Measurements from ENCODE around the gene FGFR2.

The FGFR2 gene

DNA sequence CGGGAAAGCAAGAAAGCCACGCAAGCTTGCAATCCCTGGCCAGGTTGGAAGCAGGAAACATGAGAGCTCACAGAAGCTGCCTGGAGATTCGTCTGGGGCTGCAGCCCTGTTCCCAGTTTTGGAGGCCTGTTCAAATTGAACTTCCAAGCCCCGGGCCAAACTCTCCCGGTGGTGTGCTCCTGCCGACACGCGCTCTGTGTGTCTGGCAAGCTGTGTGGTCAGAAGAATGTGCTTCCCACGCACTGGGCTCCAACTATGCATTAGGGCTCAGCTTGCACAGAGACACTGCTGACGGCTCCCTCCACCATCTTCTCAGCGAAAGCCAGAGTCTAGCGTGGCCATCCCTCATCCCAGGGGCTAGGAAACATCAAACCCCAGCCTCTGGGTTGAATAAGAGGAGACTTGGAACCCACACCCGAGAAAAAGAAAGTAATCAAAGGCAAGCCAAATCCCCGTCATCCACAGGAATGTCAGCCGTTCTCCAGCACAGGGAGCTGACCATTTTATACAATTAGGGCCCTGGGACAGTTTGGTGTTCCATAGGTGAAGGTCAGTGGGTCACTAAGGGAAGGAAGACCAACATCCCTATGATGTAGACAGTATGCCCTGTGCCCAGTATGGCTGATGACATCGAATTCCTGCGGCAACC, 107.2 kb downstream of the FGFR2 start:
- H3K4me1 ChIP-seq, result no peaks in the 10 kb centered on the region
- H3K36me3 ChIP-seq (replicated peaks), result peaks cover 58% of the 10 kb centered on the region
- no peak overlapping the region for H3K4me3 ChIP-seq
- H3K9me3 ChIP-seq, result no peaks in the 10 kb centered on the region
- H3K27me3 ChIP-seq (ENCODE audit: low read depth), result no peaks in the 10 kb centered on the region
- in situ Hi-C loops (cut with MboI; ENCODE audit: low sequenced_read_pairs), result no loop called here
- no peak for DNase-seq (ENCODE audit: low spot score in 2 of 2)

DNA sequence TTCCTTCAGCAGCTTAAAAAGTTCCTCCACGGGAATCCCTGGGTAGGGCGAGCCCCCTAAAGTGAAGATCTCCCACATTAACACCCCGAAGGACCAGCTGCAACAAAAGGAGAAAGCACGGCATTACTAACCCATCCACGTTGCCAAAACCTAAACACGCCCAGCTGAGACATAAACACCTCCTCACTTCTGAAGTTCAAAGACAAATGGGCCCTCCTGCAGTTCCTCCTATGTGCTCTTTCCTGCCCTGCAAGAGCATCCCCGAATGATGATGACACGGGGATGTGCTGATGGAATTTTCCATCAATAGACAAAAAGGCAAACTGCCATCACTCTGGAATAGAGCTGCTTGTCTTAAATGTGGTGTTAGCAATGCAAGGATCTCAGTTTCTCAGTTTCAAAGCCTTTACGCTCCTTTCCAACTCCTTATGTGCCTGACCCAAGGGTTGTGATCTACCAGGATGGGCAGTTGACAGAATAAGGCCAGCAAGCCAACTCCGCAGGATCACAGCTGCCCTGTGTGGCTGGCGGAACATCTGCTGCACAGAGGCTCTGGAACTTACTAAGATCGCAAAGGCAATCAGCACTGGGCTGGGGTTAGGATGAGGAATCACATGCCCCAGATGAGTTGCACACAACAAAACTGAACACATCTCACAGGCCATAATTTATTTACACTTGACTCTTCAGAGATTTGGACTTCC, 112.7 kb downstream of the FGFR2 start:
- peaks cover 14% of the 10 kb centered on the region for H3K4me1 ChIP-seq
- no peaks in the 10 kb centered on the region for H3K27me3 ChIP-seq (ENCODE audit: low read depth)
- no peaks in the 10 kb centered on the region for H3K9me3 ChIP-seq
- DNase-seq (ENCODE audit: low spot score in 2 of 2), result no peak
- no peak overlapping the region for H3K4me3 ChIP-seq
- peaks cover 60% of the 10 kb centered on the region for H3K36me3 ChIP-seq (replicated peaks)
- in situ Hi-C loops (cut with MboI; ENCODE audit: low sequenced_read_pairs), result no loop called here

DNA sequence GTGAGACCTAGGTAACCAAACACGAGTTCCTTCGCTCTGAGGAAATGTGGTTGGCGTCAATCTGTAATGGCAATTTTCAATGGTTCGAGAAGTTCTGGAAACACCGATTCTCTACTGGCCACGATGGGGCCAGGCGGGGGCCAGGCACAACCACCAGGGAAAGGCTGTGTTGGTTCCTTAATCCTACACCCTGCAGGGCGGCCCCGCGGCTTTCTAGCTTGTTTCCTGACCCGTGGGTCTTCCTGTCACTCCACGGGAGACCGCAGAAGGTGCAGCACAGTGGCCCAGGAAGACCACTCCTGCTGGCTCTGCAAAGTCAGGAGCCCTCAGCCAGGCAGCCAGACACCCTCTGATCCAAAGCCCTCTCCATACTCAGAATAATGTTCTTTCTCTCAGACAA, 113.4 kb downstream of the FGFR2 start:
- Histone ChIP-seq H3K27me3 (ENCODE audit: low read depth) (no peaks in the 10 kb centered on the region), H3K4me3 (no peak overlapping the region), H3K9me3 (no peaks in the 10 kb centered on the region), H3K4me1 (peaks cover 14% of the 10 kb centered on the region), H3K36me3 (replicated peaks) (peaks cover 67% of the 10 kb centered on the region)
- no peak for DNase-seq (ENCODE audit: low spot score in 2 of 2)
- in situ Hi-C loops (cut with MboI; ENCODE audit: low sequenced_read_pairs), result no loop called here

DNA sequence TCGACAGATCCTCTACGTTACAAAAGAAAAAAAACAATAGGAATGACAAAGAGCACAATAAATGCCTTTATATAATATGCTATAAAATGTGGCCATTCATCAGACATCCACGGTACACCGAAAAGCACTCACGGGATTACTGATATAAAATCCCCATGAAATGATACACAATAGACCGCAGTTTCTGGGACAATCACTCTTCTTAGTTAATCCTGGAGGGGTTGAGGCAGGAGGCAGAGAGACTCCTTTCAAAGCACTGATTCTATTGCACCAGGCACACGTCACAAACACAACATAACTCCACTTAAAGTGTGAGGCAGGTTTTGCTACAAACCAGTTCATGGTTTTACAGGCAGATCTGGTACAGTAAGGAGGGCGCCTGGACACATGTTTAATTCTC, 113.8 kb downstream of the FGFR2 start:
- peak; percentile 76 to 99 for DNase-seq (ENCODE audit: low spot score in 2 of 2)
- in situ Hi-C loops (cut with MboI; ENCODE audit: low sequenced_read_pairs), result no loop called here

DNA sequence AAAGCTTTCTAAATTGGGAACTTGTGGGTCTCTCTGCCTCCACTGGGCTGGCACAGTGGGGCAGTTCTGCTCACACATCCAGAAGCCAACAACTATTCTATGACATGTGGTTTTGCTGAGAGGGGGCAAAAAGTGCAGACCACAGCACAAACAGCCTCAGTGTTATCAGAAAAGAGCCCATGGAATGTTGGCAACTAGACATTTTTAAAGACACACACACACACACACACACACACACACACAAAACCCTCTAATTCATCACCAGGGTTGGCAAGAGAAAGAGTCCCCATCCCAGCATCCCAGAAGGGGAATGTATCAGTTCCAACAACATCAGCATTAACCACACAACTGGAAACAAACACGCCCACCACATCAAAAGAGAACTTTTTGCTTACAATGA, 117.1 kb downstream of the FGFR2 start:
- no peak for DNase-seq (ENCODE audit: low spot score in 2 of 2)
- Histone ChIP-seq H3K4me3 (no peak overlapping the region), H3K9me3 (no peaks in the 10 kb centered on the region), H3K4me1 (peaks cover 14% of the 10 kb centered on the region), H3K27me3 (ENCODE audit: low read depth) (no peaks in the 10 kb centered on the region), H3K36me3 (replicated peaks) (peaks cover 68% of the 10 kb centered on the region)
- in situ Hi-C loops (cut with MboI; ENCODE audit: low sequenced_read_pairs), result no loop called here

More for the DNA sequence above, 113.8 kb downstream of the FGFR2 start:
- Histone ChIP-seq H3K36me3 (replicated peaks) (peaks cover 71% of the 10 kb centered on the region), H3K4me3 (no peak overlapping the region), H3K9me3 (no peaks in the 10 kb centered on the region), H3K27me3 (ENCODE audit: low read depth) (no peaks in the 10 kb centered on the region), H3K4me1 (peaks cover 14% of the 10 kb centered on the region)

DNA sequence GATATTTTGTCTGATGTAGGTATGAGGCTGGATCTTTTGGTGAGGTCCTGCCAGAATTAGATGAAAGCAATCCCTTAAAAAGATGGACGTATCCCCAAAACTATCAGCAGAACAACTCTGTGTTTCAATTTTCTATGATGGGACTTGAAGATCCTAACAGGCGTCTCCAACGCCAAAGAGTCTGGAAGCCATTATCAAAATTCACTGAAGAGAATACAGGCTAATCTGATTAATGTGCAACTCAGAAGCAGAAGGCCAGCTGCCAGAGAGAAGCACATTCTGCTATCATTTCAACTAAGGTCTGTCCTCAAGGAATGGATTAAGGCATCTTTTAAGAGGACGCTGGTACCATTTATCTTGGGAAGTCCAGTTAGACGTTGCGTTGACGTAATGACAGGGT, 119.7 kb downstream of the FGFR2 start:
- no peak overlapping the region for H3K4me3 ChIP-seq
- H3K36me3 ChIP-seq (replicated peaks), result peaks cover 48% of the 10 kb centered on the region
- H3K27me3 ChIP-seq (ENCODE audit: low read depth), result no peaks in the 10 kb centered on the region
- in situ Hi-C loops (cut with MboI; ENCODE audit: low sequenced_read_pairs), result no loop called here
- H3K4me1 ChIP-seq, result no peaks in the 10 kb centered on the region; the same call in 1 of the 2 replicates
- no peak for DNase-seq (ENCODE audit: low spot score in 2 of 2)
- H3K9me3 ChIP-seq, result no peaks in the 10 kb centered on the region

DNA sequence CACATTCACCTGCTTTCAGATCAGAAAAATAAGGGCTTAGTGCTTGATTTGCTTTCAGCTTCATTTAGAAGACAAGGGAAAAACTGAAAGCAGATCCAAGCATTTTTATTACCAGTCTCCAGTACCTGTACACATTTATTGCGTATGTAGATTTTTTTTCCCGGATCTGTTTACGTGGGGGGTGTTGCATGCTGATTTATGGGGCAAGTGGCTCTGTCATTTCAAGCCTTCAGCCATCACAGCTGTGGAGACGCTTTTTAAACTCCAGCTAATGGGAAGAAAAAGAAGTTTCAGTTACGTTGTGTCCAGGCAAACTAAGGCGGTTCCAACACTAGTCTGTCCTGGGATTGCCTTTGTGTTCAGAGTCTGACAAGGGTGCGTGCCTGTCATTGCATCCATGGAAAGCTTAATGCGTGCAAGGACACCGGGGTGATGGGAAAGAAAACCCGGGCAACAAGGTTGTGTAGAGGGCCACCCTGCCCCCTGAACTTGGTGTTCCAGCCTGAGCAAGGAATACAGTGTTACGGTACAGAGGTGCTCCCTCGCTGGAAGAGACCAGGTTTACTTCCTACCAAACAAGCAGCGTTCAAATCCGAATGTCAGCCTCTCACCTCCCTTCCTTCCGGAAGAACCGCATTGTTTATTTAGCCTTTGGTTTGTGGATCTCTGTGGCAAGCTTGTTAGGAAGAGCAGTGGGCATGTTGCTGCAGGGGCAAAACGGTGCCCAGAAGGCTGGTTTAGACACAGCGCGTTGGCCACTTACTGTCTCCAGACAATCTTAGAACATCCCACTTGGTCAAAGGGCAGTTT, 128.2 kb downstream of the FGFR2 start:
- in situ Hi-C loops (cut with MboI; ENCODE audit: low sequenced_read_pairs), result no loop called here
- DNase-seq (ENCODE audit: low spot score in 2 of 2), result no peak
- H3K27me3 ChIP-seq (ENCODE audit: low read depth), result no peaks in the 10 kb centered on the region

DNA sequence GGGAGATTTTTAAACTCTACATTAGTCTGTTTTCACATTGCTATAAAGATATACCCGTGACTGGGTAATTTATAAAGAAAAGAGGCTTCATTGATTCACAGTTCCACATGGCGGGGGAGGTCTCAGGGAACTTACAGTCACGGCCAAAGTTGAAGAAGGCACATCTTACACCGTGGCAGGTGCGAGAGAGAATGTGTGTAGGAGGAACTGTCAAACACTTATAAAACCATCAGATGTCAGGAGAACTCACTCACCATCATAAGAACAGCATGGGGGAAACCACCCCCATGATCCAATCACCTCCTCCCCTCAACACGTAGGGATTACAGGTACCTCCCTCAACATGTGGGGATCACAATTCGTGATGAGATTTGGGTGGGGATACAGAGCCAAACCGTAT, 129.5 kb downstream of the FGFR2 start:
- in situ Hi-C loops (cut with MboI; ENCODE audit: low sequenced_read_pairs), result no loop called here
- no peak overlapping the region for H3K4me3 ChIP-seq
- H3K27me3 ChIP-seq (ENCODE audit: low read depth), result no peaks in the 10 kb centered on the region
- DNase-seq (ENCODE audit: low spot score in 2 of 2), result no peak
- H3K9me3 ChIP-seq, result no peaks in the 10 kb centered on the region
- H3K36me3 ChIP-seq (replicated peaks), result no peaks in the 10 kb centered on the region
- peaks cover 4% of the 10 kb centered on the region; the same call in 1 of the 2 replicates for H3K4me1 ChIP-seq

More for the DNA sequence above, 128.2 kb downstream of the FGFR2 start:
- Histone ChIP-seq H3K4me3 (no peak overlapping the region), H3K4me1 (peaks cover 4% of the 10 kb centered on the region; the same call in 1 of the 2 replicates), H3K9me3 (no peaks in the 10 kb centered on the region), H3K36me3 (replicated peaks) (no peaks in the 10 kb centered on the region)

DNA sequence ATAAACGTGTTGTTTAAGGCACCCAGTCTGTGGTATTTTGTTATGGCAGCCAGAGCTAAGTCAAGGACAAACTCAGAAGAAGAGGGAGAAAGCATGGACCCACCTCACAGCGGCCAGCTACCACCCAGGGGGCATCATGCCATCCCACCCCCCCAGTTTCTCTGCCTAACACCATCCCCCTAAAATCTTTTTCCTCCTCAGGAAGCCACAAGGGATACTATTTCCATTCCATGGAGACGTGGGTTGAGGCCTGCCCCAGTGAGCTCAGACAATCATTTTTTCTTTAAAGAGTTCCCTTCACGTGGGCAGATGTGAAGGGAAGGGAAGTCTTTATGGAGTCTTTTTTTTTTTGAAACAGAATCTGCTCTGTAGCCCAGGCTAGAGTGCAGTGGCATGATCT, 131.8 kb downstream of the FGFR2 start:
- no peak for DNase-seq (ENCODE audit: low spot score in 2 of 2)
- Histone ChIP-seq H3K27me3 (ENCODE audit: low read depth) (no peaks in the 10 kb centered on the region), H3K4me1 (peaks cover 4% of the 10 kb centered on the region; the same call in 1 of the 2 replicates), H3K36me3 (replicated peaks) (no peaks in the 10 kb centered on the region), H3K9me3 (no peaks in the 10 kb centered on the region), H3K4me3 (no peak overlapping the region)
- in situ Hi-C loops (cut with MboI; ENCODE audit: low sequenced_read_pairs), result no loop called here

DNA sequence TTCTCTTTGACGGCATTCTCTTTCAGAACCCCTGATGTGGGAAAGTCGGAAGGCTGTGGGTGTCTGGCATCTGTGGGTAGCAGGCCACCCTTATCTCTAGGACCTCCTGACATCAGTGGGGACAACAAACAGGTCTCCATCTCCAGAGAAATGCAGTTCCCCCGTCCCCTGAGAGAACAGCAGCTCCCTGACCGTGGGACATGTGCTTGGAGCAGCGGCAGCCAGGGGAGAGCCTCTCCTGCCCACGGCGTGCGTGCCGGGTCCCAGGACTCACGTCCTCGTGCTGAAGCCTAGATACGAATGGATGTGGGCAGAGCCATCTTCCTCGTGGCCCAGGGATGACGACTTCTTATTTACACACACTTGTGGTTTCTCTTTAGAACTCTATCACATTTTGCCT, 133.0 kb downstream of the FGFR2 start:
- peaks cover 4% of the 10 kb centered on the region; the same call in 1 of the 2 replicates for H3K4me1 ChIP-seq
- DNase-seq (ENCODE audit: low spot score in 2 of 2), result no peak
- H3K27me3 ChIP-seq (ENCODE audit: low read depth), result no peaks in the 10 kb centered on the region
- H3K36me3 ChIP-seq (replicated peaks), result no peaks in the 10 kb centered on the region
- no peaks in the 10 kb centered on the region for H3K9me3 ChIP-seq
- H3K4me3 ChIP-seq, result no peak overlapping the region
- in situ Hi-C loops (cut with MboI; ENCODE audit: low sequenced_read_pairs), result no loop called here

DNA sequence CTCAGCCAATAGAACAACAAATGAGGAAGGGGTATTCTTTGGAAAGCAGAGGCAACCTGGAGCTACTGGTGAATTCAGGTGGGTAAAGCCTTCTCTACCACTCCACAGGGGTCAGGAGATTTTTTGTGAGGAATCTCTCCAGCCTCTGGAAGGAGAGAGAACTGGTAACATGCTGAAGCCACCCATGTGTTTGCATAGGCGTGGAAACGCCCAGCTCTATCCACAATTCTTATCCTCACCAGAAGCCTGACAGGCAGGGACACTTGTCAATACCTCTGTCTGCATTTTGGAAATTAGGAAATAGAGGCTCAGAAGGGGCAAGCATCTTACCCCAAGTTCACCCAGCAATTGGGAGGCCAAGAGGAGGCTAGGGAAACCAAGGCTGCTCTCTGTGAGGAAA, 133.7 kb downstream of the FGFR2 start:
- Histone ChIP-seq H3K9me3 (no peaks in the 10 kb centered on the region), H3K36me3 (replicated peaks) (no peaks in the 10 kb centered on the region), H3K4me3 (no peak overlapping the region), H3K27me3 (ENCODE audit: low read depth) (no peaks in the 10 kb centered on the region), H3K4me1 (no peaks in the 10 kb centered on the region)
- in situ Hi-C loops (cut with MboI; ENCODE audit: low sequenced_read_pairs), result no loop called here
- DNase-seq (ENCODE audit: low spot score in 2 of 2), result no peak

DNA sequence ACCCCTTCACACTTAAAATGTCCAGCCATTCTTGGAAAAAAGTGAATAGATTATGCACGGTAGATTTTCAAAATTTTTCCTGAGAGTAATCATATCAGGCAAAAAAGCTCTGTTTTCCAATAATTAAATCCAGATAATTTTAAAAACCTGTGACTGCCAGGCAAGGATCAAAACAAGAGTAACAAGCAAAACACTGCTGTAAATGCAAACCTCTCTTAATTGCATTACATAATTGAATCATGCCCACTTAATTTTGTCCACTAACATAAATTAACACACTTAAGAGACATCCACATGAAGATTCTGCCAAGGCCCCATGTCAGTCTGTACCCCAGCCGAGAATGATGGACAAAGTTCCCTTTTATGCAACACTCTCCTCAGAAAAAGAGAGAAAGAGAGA, 135.3 kb downstream of the FGFR2 start:
- H3K36me3 ChIP-seq (replicated peaks), result no peaks in the 10 kb centered on the region
- H3K9me3 ChIP-seq, result no peaks in the 10 kb centered on the region
- no peaks in the 10 kb centered on the region for H3K27me3 ChIP-seq (ENCODE audit: low read depth)
- in situ Hi-C loops (cut with MboI; ENCODE audit: low sequenced_read_pairs), result no loop called here
- no peaks in the 10 kb centered on the region for H3K4me1 ChIP-seq
- no peak overlapping the region for H3K4me3 ChIP-seq
- DNase-seq (ENCODE audit: low spot score in 2 of 2), result no peak

DNA sequence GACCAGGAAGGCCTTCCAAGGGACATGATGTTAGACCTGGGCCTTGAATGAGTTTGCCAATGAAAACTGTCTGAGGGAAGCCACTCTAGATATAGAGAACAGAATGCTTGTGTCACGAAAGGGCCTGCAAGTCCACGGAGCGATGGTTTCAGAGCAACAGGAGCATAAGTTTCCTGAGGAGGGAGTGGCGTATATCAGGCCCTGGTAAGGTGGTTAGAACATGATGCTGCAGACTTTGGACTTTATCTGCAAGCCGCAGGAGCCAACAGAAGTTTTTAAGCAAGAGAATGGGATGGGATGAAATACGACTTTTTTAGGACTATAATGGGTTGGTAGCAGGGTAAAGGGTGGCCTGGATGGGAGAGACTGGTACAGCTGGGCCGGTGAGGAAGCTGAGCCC, 136.0 kb downstream of the FGFR2 start:
- no peaks in the 10 kb centered on the region for H3K27me3 ChIP-seq (ENCODE audit: low read depth)
- H3K9me3 ChIP-seq, result no peaks in the 10 kb centered on the region
- H3K4me3 ChIP-seq, result no peak overlapping the region
- in situ Hi-C loops (cut with MboI; ENCODE audit: low sequenced_read_pairs), result no loop called here
- H3K4me1 ChIP-seq, result no peaks in the 10 kb centered on the region
- DNase-seq (ENCODE audit: low spot score in 2 of 2), result no peak
- H3K36me3 ChIP-seq (replicated peaks), result no peaks in the 10 kb centered on the region

DNA sequence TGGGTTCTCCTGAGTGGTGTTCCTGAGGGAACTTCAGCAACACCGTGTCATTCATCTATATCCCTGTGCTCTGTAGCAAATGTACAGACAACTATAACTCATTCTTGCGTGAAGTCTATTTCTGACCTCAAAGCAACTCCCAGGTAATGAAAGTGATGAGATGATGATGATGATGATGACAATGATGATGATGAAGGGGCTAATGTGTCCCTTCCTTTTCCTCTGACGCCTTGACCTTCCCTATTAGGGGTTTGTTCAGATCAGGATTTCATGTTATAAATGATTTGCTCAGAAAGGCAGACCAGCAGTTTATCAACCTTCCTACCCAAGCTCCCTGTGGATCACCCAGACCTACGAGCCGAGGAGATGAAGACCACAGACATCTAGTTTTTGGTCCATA, 136.9 kb downstream of the FGFR2 start:
- in situ Hi-C loops (cut with MboI; ENCODE audit: low sequenced_read_pairs), result no loop called here
- Histone ChIP-seq H3K4me1 (no peaks in the 10 kb centered on the region), H3K9me3 (no peaks in the 10 kb centered on the region), H3K4me3 (no peak overlapping the region), H3K36me3 (replicated peaks) (no peaks in the 10 kb centered on the region), H3K27me3 (ENCODE audit: low read depth) (no peaks in the 10 kb centered on the region)
- no peak for DNase-seq (ENCODE audit: low spot score in 2 of 2)
